K562 (cell line): ENCODE measurements around the gene OSCP1. TPM values are rescaled to one million over a fixed set of nuclear protein-coding genes. Genes with fewer than 3 reads are reported as not detected.
A peak's percentile ranks its signal among the peaks of the same experiment; 100 is the strongest.

Experiments
- BCOR ChIP-seq: fragments of 450-650 bp; IDR thresholded peaks from 2 replicates; pipeline ENCODE4 v1.6.1; 2016
- BRF1 ChIP-seq: IDR thresholded peaks from 3 replicates; pipeline ENCODE4 v1.6.1; 2011; ENCODE audit warnings: borderline replicate concordance, mild to moderate bottlenecking; ENCODE audit not compliant: insufficient read length; ENCODE audit errors: extremely low read depth
- CCNT2 ChIP-seq: IDR thresholded peaks from 2 replicates; pipeline ENCODE4 v1.6.1; 2011; ENCODE audit warnings: borderline replicate concordance, low read depth, mild to moderate bottlenecking, moderate library complexity, mixed read lengths, low read length; ENCODE audit not compliant: insufficient read length; ENCODE audit errors: extremely low read depth
- DIDO1 ChIP-seq: fragments of 450-650 bp; IDR thresholded peaks from 2 replicates; pipeline ENCODE4 v1.6.1; 2016; ENCODE audit warnings: low read depth, missing biosample characterization, missing genetic modification characterization
- ETV5 ChIP-seq: sonication (generic); formaldehyde crosslinking; IDR thresholded peaks from 2 replicates; pipeline ENCODE4 v1.4.0; 2020; ENCODE audit warnings: low read depth, mild to moderate bottlenecking, missing genetic modification reagents
- FOXA1 ChIP-seq: fragments of 450-650 bp; IDR thresholded peaks from 2 replicates; pipeline ENCODE4 v1.6.1; 2016; ENCODE audit warnings: mild to moderate bottlenecking, borderline replicate concordance
- HMG20B ChIP-seq: fragments of 250-450 bp; sonication (Bioruptor Pico); IDR thresholded peaks from 2 replicates; pipeline ENCODE4 v1.5.0; 2021; ENCODE audit warnings: mild to moderate bottlenecking
- HNRNPLL ChIP-seq: fragments of 200-400 bp; formaldehyde crosslinking; IDR thresholded peaks from 2 replicates; pipeline ENCODE4 v1.6.1; 2017; ENCODE audit warnings: low read length, low read depth, mild to moderate bottlenecking; ENCODE audit not compliant: poor library complexity, severe bottlenecking
- ILF3 ChIP-seq: fragments of 450-650 bp; IDR thresholded peaks from 2 replicates; pipeline ENCODE4 v1.6.1; 2018; ENCODE audit warnings: antibody characterized with exemption, mild to moderate bottlenecking, moderate library complexity, borderline replicate concordance
- KLF16 ChIP-seq: IDR thresholded peaks from 2 replicates; pipeline ENCODE4 v1.6.1; 2016; ENCODE audit warnings: antibody characterized with exemption
- MTA1 ChIP-seq: fragments of 450-650 bp; IDR thresholded peaks from 2 replicates; pipeline ENCODE4 v1.6.1; 2017; ENCODE audit warnings: borderline replicate concordance
- TOE1 ChIP-seq, 2 experiments: fragments of 450-650 bp in 1 of 2; sonication (generic) in 1 of 2; formaldehyde crosslinking in 1 of 2; IDR thresholded peaks; 2 replicates each; pipeline versions ENCODE4 v1.7.1 to v1.8.0; 2016 to 2022; ENCODE audit warnings: borderline replicate concordance in 2 of 2, mild to moderate bottlenecking in 2 of 2, antibody characterized with exemption in 1 of 2, inconsistent platforms in 1 of 2, low read depth in 1 of 2, missing genetic modification reagents in 1 of 2, moderate library complexity in 1 of 2
- XRCC3 ChIP-seq: fragments of 450-650 bp; IDR thresholded peaks from 2 replicates; pipeline ENCODE4 v1.6.1; 2017; ENCODE audit warnings: mild to moderate bottlenecking, moderate library complexity
- ZBED1 ChIP-seq: IDR thresholded peaks from 2 replicates; pipeline ENCODE4 v1.6.1; 2014
- ZC3H11A ChIP-seq: IDR thresholded peaks from 2 replicates; pipeline ENCODE4 v1.6.1; 2012; ENCODE audit warnings: low read depth, low read length, improper control_type of control experiment
- ZKSCAN1 ChIP-seq: fragments of 150-350 bp; IDR thresholded peaks from 2 replicates; pipeline ENCODE4 v1.6.1; 2016; ENCODE audit warnings: low read depth, low read length
- ZNF217 ChIP-seq: sonication (generic); formaldehyde crosslinking; IDR thresholded peaks from 2 replicates; pipeline ENCODE4 v1.8.0; 2022; ENCODE audit warnings: mild to moderate bottlenecking, missing genetic modification reagents
- ZNF23 ChIP-seq: fragments of 250-450 bp; sonication (Bioruptor Pico); IDR thresholded peaks from 2 replicates; pipeline ENCODE4 v1.4.0; 2020; ENCODE audit warnings: mild to moderate bottlenecking
- ZNF639 ChIP-seq, 2 experiments: fragments of 200-800 bp in 1 of 2; sonication (Bioruptor generic) in 1 of 2; sonication (generic) in 1 of 2; formaldehyde crosslinking in 1 of 2; IDR thresholded peaks in 1 of 2; conservative IDR thresholded peaks in 1 of 2; 2 replicates each; pipeline versions ENCODE4 v1.5.0 to v1.6.1; 2016 to 2020; ENCODE audit warnings: missing compliant biosample characterization in 1 of 2, missing genetic modification characterization in 1 of 2, missing genetic modification reagents in 1 of 2
- polyA plus RNA-seq, 8 experiments: library from polyadenylated mRNA; depleted of rRNA in 4 of 8; stranded (reverse) in 5 of 8; unstranded in 3 of 8; fragments of >200 nt; fragmentation: Nextera tagmentation in 2 of 8; fragmentation: Illumina TruSeq in 1 of 8; extraction: Ambion mirVana in 2 of 8; extraction: Trizol in 1 of 8; gene quantifications; 2 replicates each; pipeline versions ENCODE4 v1.2.1 to v1.2.3, GENCODE V29; 2011 to 2014; ENCODE audit warnings: inconsistent platforms in 1 of 8, missing spikeins in 1 of 8
- total RNA-seq, 7 experiments: library from RNA; depleted of rRNA in 6 of 7; stranded (reverse); fragments of >200 nt in 6 of 7; fragmentation: Illumina TruSeq in 2 of 7; extraction: Trizol in 2 of 7; gene quantifications; 2 replicates each; pipeline versions ENCODE4 v1.2.1 to v1.2.3, GENCODE V29; 2011 to 2021; ENCODE audit warnings: low replicate concordance in 1 of 7
- TF ChIP-seq, protein P1 (sequence below): fragments of 150-350 bp; IDR thresholded peaks from 2 replicates; pipeline ENCODE4 v1.6.1; 2014; ENCODE audit warnings: low read depth, mild to moderate bottlenecking, low read length, borderline replicate concordance
- TF ChIP-seq, protein P2 (sequence below), 2 experiments: fragments of 450-650 bp in 1 of 2; sonication (generic) in 1 of 2; formaldehyde crosslinking in 1 of 2; IDR thresholded peaks in 1 of 2; conservative IDR thresholded peaks in 1 of 2; 2 replicates each; pipeline versions ENCODE4 v1.6.1 to v1.8.1; 2016 to 2023; ENCODE audit warnings: mild to moderate bottlenecking in 2 of 2, moderate library complexity in 2 of 2, inconsistent platforms in 1 of 2, missing genetic modification reagents in 1 of 2
- TF ChIP-seq, protein P3 (sequence below): fragments of 250-450 bp; sonication (Bioruptor Pico); IDR thresholded peaks from 2 replicates; pipeline ENCODE4 v1.4.0; 2020

Gene OSCP1
- total and polyA plus RNA-seq, 9 of the 15 experiments (the other 6 are each of a cell fraction or from before 2014, with no cell fraction given), result 0.15 to 0.40 (median 0.33) TPM; not detected in 5

- TF ChIP-seq CCNT2 (no peak), ZKSCAN1 (0 out of 2 replicates have a peak, but pooled peaks have one; percentile 50), KLF16 (peak; percentile 90), ZBED1 (no peak), ZC3H11A (no peak), ZNF639 (CRISPR knock-in tag; conservative IDR thresholded peaks at IDR 0.05 in 1 of 2, IDR thresholded peaks at IDR 0.05 in 1 of 2) (no peak), TOE1 (IDR thresholded peaks at IDR 0.05; ENCODE audit: borderline replicate concordance) (peak; percentile 43; the same call in 1 of the 2 replicates), TOE1 (CRISPR knock-in tag; IDR thresholded peaks at IDR 0.05; ENCODE audit: borderline replicate concordance, low read depth) (no peak), ZNF23 (CRISPR knock-in tag) (no peak), BRF1 (no peak), FOXA1 (no peak), HNRNPLL (no peak), XRCC3 (no peak), MTA1 (peak; percentile 60), ILF3 (no peak), BCOR (no peak), DIDO1 (no peak), ETV5 (CRISPR knock-in tag) (0 out of 2 replicates have a peak, but pooled peaks have one; percentile 66), ZNF217 (CRISPR knock-in tag) (no peak), HMG20B (CRISPR knock-in tag) (no peak)
- TF ChIP-seq, protein P1, sequence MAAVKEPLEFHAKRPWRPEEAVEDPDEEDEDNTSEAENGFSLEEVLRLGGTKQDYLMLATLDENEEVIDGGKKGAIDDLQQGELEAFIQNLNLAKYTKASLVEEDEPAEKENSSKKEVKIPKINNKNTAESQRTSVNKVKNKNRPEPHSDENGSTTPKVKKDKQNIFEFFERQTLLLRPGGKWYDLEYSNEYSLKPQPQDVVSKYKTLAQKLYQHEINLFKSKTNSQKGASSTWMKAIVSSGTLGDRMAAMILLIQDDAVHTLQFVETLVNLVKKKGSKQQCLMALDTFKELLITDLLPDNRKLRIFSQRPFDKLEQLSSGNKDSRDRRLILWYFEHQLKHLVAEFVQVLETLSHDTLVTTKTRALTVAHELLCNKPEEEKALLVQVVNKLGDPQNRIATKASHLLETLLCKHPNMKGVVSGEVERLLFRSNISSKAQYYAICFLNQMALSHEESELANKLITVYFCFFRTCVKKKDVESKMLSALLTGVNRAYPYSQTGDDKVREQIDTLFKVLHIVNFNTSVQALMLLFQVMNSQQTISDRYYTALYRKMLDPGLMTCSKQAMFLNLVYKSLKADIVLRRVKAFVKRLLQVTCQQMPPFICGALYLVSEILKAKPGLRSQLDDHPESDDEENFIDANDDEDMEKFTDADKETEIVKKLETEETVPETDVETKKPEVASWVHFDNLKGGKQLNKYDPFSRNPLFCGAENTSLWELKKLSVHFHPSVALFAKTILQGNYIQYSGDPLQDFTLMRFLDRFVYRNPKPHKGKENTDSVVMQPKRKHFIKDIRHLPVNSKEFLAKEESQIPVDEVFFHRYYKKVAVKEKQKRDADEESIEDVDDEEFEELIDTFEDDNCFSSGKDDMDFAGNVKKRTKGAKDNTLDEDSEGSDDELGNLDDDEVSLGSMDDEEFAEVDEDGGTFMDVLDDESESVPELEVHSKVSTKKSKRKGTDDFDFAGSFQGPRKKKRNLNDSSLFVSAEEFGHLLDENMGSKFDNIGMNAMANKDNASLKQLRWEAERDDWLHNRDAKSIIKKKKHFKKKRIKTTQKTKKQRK, result no peak
- TF ChIP-seq, protein P2, sequence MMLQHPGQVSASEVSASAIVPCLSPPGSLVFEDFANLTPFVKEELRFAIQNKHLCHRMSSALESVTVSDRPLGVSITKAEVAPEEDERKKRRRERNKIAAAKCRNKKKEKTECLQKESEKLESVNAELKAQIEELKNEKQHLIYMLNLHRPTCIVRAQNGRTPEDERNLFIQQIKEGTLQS (IDR thresholded peaks at IDR 0.05), result no peak
- TF ChIP-seq, protein P2 (CRISPR knock-in tag; conservative IDR thresholded peaks at IDR 0.05), result no peak
- TF ChIP-seq, protein P3, sequence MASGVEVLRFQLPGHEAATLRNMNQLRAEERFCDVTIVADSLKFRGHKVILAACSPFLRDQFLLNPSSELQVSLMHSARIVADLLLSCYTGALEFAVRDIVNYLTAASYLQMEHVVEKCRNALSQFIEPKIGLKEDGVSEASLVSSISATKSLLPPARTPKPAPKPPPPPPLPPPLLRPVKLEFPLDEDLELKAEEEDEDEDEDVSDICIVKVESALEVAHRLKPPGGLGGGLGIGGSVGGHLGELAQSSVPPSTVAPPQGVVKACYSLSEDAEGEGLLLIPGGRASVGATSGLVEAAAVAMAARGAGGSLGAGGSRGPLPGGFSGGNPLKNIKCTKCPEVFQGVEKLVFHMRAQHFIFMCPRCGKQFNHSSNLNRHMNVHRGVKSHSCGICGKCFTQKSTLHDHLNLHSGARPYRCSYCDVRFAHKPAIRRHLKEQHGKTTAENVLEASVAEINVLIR (CRISPR knock-in tag), result no peak; the same call in 1 of the 2 replicates
Observed at GRCh38 chr1:36492491-36492890, 42.2 kb upstream of the OSCP1 start (continued).
